A549 (cell line): ENCODE measurements around the gene YDJC. TPM values are rescaled to one million over a fixed set of nuclear protein-coding genes. Genes with fewer than 3 reads are reported as not detected.
"Not testable (repeated sequence)": the region's sequence is repeated elsewhere in the genome, so short reads cannot be mapped to it uniquely, and the experiment has no call there.

ENCODE experiments used
- ATAC-seq, 2 experiments: fragments of 200-7000 bp in 1 of 2; fragments of >200 bp in 1 of 2; cut with Nextera tagmentation in 1 of 2; cut with Tn5 transposase in 1 of 2; 3 replicates each; pipeline versions ENCODE4 v1.8.0 to v1.9.1; 2018 to 2020; ENCODE audit warnings: mild to moderate bottlenecking in 1 of 2, moderate library complexity in 1 of 2
- CTCF ChIA-PET: fragments of 300-600 bp; sonication (Branson Sonifier 250); formaldehyde crosslinking; extraction: SDS; loops from one replicate; lab custom pipeline; 2021; ENCODE audit warnings: antibody characterized with exemption, inconsistent platforms; lab: Yijun Ruan, JAX
- POLR2A ChIA-PET: fragments of 350-600 bp; formaldehyde crosslinking; extraction: SDS; loops from one replicate; lab custom pipeline; 2021; ENCODE audit warnings: antibody characterized with exemption, inconsistent platforms; lab: Yijun Ruan, JAX
- DNase-seq, 2 experiments: peaks; one replicate each; pipeline versions ENCODE4 v3.0.0 to v3.0.0-alpha.2; 2011 to 2016; ENCODE audit warnings: low read depth in 1 of 2, low spot score in 1 of 2
- FAIRE-seq: peaks from 2 replicates; lab custom pipeline; 2011; peaks lifted over from hg19 to GRCh38; lab: Jason Lieb, UNC
- H3K27ac ChIP-seq, 2 experiments: fragments of >200 bp; sonication (Bioruptor Twin); formaldehyde crosslinking; 3 replicates each; pipeline ENCODE4 v1.5.1; 2016 to 2017
- H3K4me1 ChIP-seq: fragments of >200 bp; sonication (Bioruptor Twin); formaldehyde crosslinking; 3 replicates; pipeline ENCODE4 v1.6.1; 2016
- H3K4me2 ChIP-seq: fragments of >200 bp; sonication (Bioruptor Twin); formaldehyde crosslinking; 3 replicates; pipeline ENCODE4 v1.6.1; 2016
- H3K4me3 ChIP-seq: fragments of >200 bp; sonication (Bioruptor Twin); formaldehyde crosslinking; 3 replicates; pipeline ENCODE4 v1.5.1; 2016
- H3K9me3 ChIP-seq: fragments of >200 bp; sonication (Bioruptor Twin); formaldehyde crosslinking; 3 replicates; pipeline ENCODE4 v1.6.1; 2016
- BCL3 ChIP-seq: fragments of >200 bp; sonication (Bioruptor Twin); formaldehyde crosslinking; IDR thresholded peaks from 3 replicates; pipeline ENCODE4 v1.6.1; 2016
- CEBPB ChIP-seq, 2 experiments: fragments of >200 bp in 1 of 2; sonication (Bioruptor Twin) in 1 of 2; formaldehyde crosslinking in 1 of 2; IDR thresholded peaks; 2 replicates each; pipeline ENCODE4 v1.6.1; 2012 to 2016
- ESRRA ChIP-seq: fragments of 150-350 bp; IDR thresholded peaks from 2 replicates; pipeline ENCODE4 v1.6.1; 2014; ENCODE audit warnings: mild to moderate bottlenecking, low read length, borderline replicate concordance
- FOSL2 ChIP-seq, 2 experiments: fragments of 450-650 bp in 1 of 2; fragments of >200 bp in 1 of 2; sonication (Bioruptor Twin) in 1 of 2; formaldehyde crosslinking; IDR thresholded peaks; 2 replicates each; pipeline versions ENCODE4 v1.5.0 to v1.6.1; 2016 to 2020; ENCODE audit warnings: mild to moderate bottlenecking in 1 of 2, moderate library complexity in 1 of 2
- FOXS1 ChIP-seq: fragments of 250-450 bp; sonication (Bioruptor Pico); IDR thresholded peaks from 2 replicates; pipeline ENCODE4 v1.5.0; 2020; ENCODE audit warnings: mild to moderate bottlenecking, moderate library complexity
- HOXB5 ChIP-seq: fragments of 250-450 bp; sonication (Bioruptor Pico); IDR thresholded peaks from 2 replicates; pipeline ENCODE4 v1.5.0; 2020; ENCODE audit warnings: mild to moderate bottlenecking, moderate library complexity
- KDM1A ChIP-seq: fragments of 200-600 bp; sonication (generic); IDR thresholded peaks from 2 replicates; pipeline ENCODE4 v1.6.1; 2016; ENCODE audit warnings: low read depth, mild to moderate bottlenecking
- MAFK ChIP-seq: fragments of 450-650 bp; IDR thresholded peaks from 2 replicates; pipeline ENCODE4 v1.6.1; 2014; ENCODE audit not compliant: partially characterized antibody
- MAZ ChIP-seq: fragments of 150-350 bp; IDR thresholded peaks from 2 replicates; pipeline ENCODE4 v1.6.1; 2014; ENCODE audit warnings: antibody characterized with exemption, low read depth, low read length, borderline replicate concordance
- NR3C1 ChIP-seq: fragments of >200 bp; sonication (Bioruptor Twin); formaldehyde crosslinking; IDR thresholded peaks from 3 replicates; pipeline ENCODE4 v1.6.1; 2017
- PHF8 ChIP-seq: fragments of 200-600 bp; sonication (generic); IDR thresholded peaks from 2 replicates; pipeline ENCODE4 v1.6.1; 2016; ENCODE audit warnings: low read depth, mild to moderate bottlenecking, antibody characterized with exemption, moderate library complexity, borderline replicate concordance
- SMC3 ChIP-seq: fragments of >200 bp; sonication (Bioruptor Twin); formaldehyde crosslinking; IDR thresholded peaks from 3 replicates; pipeline ENCODE4 v1.6.1; 2018; ENCODE audit warnings: inconsistent platforms
- ZFP36 ChIP-seq: fragments of 450-650 bp; IDR thresholded peaks from 2 replicates; pipeline ENCODE4 v1.6.1; 2014; ENCODE audit warnings: borderline replicate concordance; ENCODE audit not compliant: partially characterized antibody
- WGBS: methylation state at CpG from one replicate; pipeline ENCODE4 v1.1.6; 2017; ENCODE audit errors: missing lambda C conversion rate; 5-methylcytosine and 5-hydroxymethylcytosine counted together
- polyA plus RNA-seq, 4 experiments: library from polyadenylated mRNA; depleted of rRNA in 3 of 4; stranded (reverse); fragments of >200 nt; fragmentation: RNase III in 1 of 4; extraction: RNeasy Plus Mini Kit Qiagen cat#74134 plus additional on column Dnase treatment in 1 of 4; gene quantifications; 2 replicates in 3 of 4; 3 replicates in 1 of 4; pipeline ENCODE4 v1.2.3, GENCODE V29; 2011 to 2017
- TF ChIP-seq, protein P1 (sequence below): fragments of 250-450 bp; sonication (Bioruptor Pico); IDR thresholded peaks from 2 replicates; pipeline ENCODE4 v1.5.0; 2020; ENCODE audit warnings: low read depth, mild to moderate bottlenecking, moderate library complexity
- TF ChIP-seq, protein P2 (sequence below): fragments of 450-650 bp; IDR thresholded peaks from 2 replicates; pipeline ENCODE4 v1.6.1; 2014; ENCODE audit warnings: antibody characterized with exemption

Gene YDJC
- polyA plus RNA-seq, 2 of the 4 experiments (the other 2 are of a cell fraction), result 24.8 to 28.3 TPM

- ChIA-PET POLR2A (no interaction called here), CTCF (interaction anchor here (1.2 to 2.8 kb wide), 5 partner anchors 12 to 23 kb away, joined by 3 to 11 read pairs (median 4); partner anchors contain the start of gene SDF2L1)
- Histone ChIP-seq H3K4me2 (no peak overlapping the region), H3K27ac (no peak overlapping the region), H3K4me3 (no peak overlapping the region), H3K9me3 (no peaks in the 10 kb centered on the region)
- TF ChIP-seq KDM1A, result no peak
- TF ChIP-seq, protein P1, sequence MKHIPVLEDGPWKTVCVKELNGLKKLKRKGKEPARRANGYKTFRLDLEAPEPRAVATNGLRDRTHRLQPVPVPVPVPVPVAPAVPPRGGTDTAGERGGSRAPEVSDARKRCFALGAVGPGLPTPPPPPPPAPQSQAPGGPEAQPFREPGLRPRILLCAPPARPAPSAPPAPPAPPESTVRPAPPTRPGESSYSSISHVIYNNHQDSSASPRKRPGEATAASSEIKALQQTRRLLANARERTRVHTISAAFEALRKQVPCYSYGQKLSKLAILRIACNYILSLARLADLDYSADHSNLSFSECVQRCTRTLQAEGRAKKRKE (CRISPR knock-in tag), result no peak
- TF ChIP-seq, protein P2, sequence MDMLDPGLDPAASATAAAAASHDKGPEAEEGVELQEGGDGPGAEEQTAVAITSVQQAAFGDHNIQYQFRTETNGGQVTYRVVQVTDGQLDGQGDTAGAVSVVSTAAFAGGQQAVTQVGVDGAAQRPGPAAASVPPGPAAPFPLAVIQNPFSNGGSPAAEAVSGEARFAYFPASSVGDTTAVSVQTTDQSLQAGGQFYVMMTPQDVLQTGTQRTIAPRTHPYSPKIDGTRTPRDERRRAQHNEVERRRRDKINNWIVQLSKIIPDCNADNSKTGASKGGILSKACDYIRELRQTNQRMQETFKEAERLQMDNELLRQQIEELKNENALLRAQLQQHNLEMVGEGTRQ, result no peak
- TF ChIP-seq MAFK, result no peak
- no peak for TF ChIP-seq HOXB5 (CRISPR knock-in tag)
- TF ChIP-seq ESRRA, result no peak
- TF ChIP-seq FOSL2 (IDR thresholded peaks at IDR 0.05), result no peak
- TF ChIP-seq FOSL2 (CRISPR knock-in tag; IDR thresholded peaks at IDR 0.05), result no peak
- TF ChIP-seq FOXS1 (CRISPR knock-in tag), result no peak
- TF ChIP-seq SMC3, result no peak
- TF ChIP-seq BCL3, result no peak
- no peak for TF ChIP-seq NR3C1
- no peak for TF ChIP-seq PHF8
- TF ChIP-seq MAZ, result no peak
- TF ChIP-seq, all 56 proteins: peak for 0
- WGBS, result 79% methylated on average over 12 of the region's 17 CpGs
- DNase-seq (no peak), ATAC-seq (no peak), FAIRE-seq (no peak)
- H3K4me1 ChIP-seq, result peaks cover 11% of the 10 kb centered on the region; the same call in 1 of the 3 replicates
Measured at GRCh38 chr22:21622011-21622918, 7.6 kb downstream of the YDJC start.

DNA sequence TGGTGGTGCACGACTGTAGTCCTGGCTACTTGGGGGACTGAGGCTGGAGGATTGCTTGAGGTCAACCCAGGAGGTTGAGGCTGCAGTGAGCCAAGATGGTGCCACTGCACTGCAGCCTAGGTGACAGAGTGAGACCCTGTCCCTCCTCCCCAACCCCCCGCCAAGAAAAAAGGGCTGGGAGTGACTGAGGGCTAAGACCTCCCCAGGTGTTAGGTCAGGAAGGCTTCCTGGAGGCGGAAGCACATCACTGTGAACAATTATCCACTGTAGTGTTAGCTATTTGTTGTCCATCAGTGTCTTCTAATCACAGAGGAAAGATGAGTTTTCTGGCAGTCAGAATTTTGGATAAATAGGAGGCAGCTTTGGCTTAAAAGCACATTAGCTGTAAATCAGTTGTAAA is 8.8 kb downstream of the YDJC start:
- ChIA-PET POLR2A (no interaction called here), CTCF (interaction anchor here (0.7 to 2.2 kb wide), 4 partner anchors 8 to 16 kb away, joined by 3 to 13 read pairs (median 4); partner anchors contain the start of gene YDJC)
- Histone ChIP-seq H3K9me3 (no peaks in the 10 kb centered on the region), H3K4me3 (no peak overlapping the region), H3K4me2 (no peak overlapping the region), H3K27ac (no peak overlapping the region), H3K4me1 (peaks cover 11% of the 10 kb centered on the region; the same call in 1 of the 3 replicates)
- ATAC-seq (no peak), DNase-seq (no peak), FAIRE-seq (no peak)
- 100% methylated on average over 1 of the region's 3 CpGs for WGBS
- TF ChIP-seq CEBPB (IDR thresholded peaks at IDR 0.05), result no peak
- TF ChIP-seq ZFP36, result peak; percentile 59
- TF ChIP-seq, all 56 proteins: peak for 1

DNA sequence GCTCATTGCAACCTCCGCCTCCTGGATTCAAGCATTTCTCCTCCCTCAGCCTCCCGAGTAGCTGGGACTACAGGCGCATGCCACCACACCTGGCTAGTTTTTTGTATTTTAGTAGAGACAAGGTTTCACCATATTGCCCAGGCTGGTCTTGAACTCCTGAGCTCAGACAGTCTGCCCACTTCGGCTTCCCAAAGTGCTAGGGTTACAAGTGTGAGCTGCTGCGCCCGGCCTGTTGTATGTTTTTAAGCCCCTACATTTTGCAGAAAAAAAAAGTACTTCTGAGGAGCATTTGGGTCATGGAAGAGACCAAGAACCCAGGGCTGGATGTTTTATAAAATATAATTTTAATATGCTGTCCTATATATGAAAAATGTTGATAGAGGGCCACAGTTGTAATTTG is 12.5 kb downstream of the YDJC start:
- H3K4me3 ChIP-seq, H3K4me1 ChIP-seq, ATAC-seq, POLR2A ChIA-PET, H3K4me2 ChIP-seq, FAIRE-seq, H3K27ac ChIP-seq, DNase-seq, H3K9me3 ChIP-seq: not testable (repeated sequence)
- CTCF ChIA-PET, result interaction anchor here (1.8 to 4.9 kb wide), 3 partner anchors 12 to 30 kb away, joined by 4 to 19 read pairs (median 6); partner anchors contain the start of gene SDF2L1
- WGBS, result 94% methylated on average over 6 of the region's 6 CpGs
